Muscle layer of colon (tissue), 2 donors: ENCODE data around the gene PYGM.

Experiments
- H3K27ac ChIP-seq: one replicate; pipeline ENCODE4 v1.7.0; 2013; ENCODE audit warnings: low read depth, mild to moderate bottlenecking, low read length, moderate library complexity
- H3K27me3 ChIP-seq, 2 donors: one replicate each; pipeline ENCODE4 v1.7.0; 2013; ENCODE audit warnings: low read length in 2 of 2, mild to moderate bottlenecking in 2 of 2; ENCODE audit not compliant: insufficient read depth in 2 of 2, control insufficient read depth in 1 of 2
- H3K36me3 ChIP-seq: one replicate; pipeline ENCODE4 v1.7.0; 2013; ENCODE audit warnings: mild to moderate bottlenecking, low read length; ENCODE audit not compliant: insufficient read depth
- H3K4me1 ChIP-seq: one replicate; pipeline ENCODE4 v1.7.0; 2013; ENCODE audit warnings: mild to moderate bottlenecking, low read length; ENCODE audit not compliant: insufficient read depth
- H3K4me3 ChIP-seq, 2 donors: one replicate each; pipeline ENCODE4 v1.7.0; 2013; ENCODE audit warnings: low read length in 2 of 2, low read depth in 1 of 2, mild to moderate bottlenecking in 1 of 2, moderate library complexity in 1 of 2
- H3K9ac ChIP-seq: one replicate; pipeline ENCODE4 v1.7.0; 2013; ENCODE audit warnings: low read length
- H3K9me3 ChIP-seq: one replicate; pipeline ENCODE4 v1.7.0; 2013; ENCODE audit warnings: mild to moderate bottlenecking, low read length
- donor health status: abdominal sarcoma.
- donor health status: Adenocarcinoma of cecum.

The PYGM gene

GRCh38 chr11:64723117-64723906 lies 36.5 kb downstream of the PYGM start, which contains the start of gene NRXN2:
TSS of gene NRXN2 (minus strand) at chr11:64723197. CDS start at chr11:64713699, 9,498 bp downstream.
- H3K27me3 ChIP-seq: peaks cover 3 to 29% of the 10 kb centered on the region in 2 donors
- peak within 1 kb of the TSS; percentile 43 for H3K27ac ChIP-seq
- H3K4me3 ChIP-seq: peak within 1 kb of the TSS; percentile 63 to 78
- no peak within 1 kb of the TSS for H3K9ac ChIP-seq
- H3K9me3 ChIP-seq: no peaks in the 10 kb centered on the region
- H3K36me3 ChIP-seq: peaks cover 5% of the 10 kb centered on the region
- H3K4me1 ChIP-seq: no peaks in the 10 kb centered on the region

DNA sequence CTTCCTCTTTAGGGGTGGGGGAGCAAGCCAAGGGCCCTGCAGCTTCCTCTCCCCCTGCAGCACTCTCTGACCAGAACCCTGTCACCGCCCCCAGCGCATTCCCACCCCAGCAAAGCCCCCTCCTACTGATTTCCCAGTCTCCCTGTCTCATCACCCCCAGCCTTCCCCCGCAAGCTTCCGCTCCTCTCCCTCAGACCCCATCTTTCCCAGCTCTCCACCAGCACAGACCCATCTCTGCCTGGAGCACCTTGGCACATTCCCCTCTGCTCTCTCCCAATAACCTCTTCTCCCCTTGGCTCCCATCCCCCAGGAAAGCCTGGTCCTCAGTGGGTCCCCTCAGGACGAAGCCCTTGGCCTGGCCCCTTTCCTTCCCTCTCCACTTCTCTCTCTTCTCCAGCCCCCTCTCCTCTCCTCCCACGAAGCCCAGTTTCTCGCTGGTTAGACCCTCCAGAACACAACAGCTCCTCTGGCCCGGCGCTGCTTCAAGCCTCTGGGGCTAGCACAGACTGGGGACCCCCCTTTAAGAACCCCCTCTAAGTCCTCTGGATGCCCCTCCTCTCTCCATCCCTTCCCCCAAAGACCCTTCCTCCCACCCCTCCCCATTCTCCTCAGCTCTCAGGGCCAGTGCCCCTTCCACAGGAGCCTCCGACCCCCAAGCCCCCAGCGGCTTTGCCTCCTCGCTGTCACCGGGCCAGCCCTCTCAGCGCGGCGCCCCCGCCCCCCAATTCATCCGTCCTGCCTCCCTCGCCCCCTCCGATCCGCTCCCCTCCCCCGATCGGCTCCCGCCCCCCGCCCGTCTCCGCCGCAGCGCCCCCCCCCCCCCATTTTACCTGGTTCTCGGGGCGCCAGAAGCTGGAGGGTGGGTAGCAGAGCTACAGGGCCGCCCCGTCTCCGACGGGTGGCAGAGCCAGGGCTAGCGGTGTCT lies 37.4 kb downstream of the PYGM start:
- Histone ChIP-seq H3K4me3 (no peak overlapping the region), H3K4me1 (no peaks in the 10 kb centered on the region), H3K36me3 (no peaks in the 10 kb centered on the region), H3K9me3 (no peaks in the 10 kb centered on the region), H3K9ac (no peak overlapping the region), H3K27me3 (peaks cover 3 to 38% of the 10 kb centered on the region in 2 donors), H3K27ac (no peak overlapping the region)

- Histone ChIP-seq H3K27ac (no peak overlapping the region), H3K4me1 (no peaks in the 10 kb centered on the region), H3K27me3 (peaks cover 8 to 49% of the 10 kb centered on the region in 2 donors), H3K9me3 (no peaks in the 10 kb centered on the region), H3K36me3 (no peaks in the 10 kb centered on the region), H3K9ac (no peak overlapping the region), H3K4me3 (no peak overlapping the region)
These were observed 38.4 kb downstream of the PYGM start for GRCh38 chr11:64721359-64721699.

DNA sequence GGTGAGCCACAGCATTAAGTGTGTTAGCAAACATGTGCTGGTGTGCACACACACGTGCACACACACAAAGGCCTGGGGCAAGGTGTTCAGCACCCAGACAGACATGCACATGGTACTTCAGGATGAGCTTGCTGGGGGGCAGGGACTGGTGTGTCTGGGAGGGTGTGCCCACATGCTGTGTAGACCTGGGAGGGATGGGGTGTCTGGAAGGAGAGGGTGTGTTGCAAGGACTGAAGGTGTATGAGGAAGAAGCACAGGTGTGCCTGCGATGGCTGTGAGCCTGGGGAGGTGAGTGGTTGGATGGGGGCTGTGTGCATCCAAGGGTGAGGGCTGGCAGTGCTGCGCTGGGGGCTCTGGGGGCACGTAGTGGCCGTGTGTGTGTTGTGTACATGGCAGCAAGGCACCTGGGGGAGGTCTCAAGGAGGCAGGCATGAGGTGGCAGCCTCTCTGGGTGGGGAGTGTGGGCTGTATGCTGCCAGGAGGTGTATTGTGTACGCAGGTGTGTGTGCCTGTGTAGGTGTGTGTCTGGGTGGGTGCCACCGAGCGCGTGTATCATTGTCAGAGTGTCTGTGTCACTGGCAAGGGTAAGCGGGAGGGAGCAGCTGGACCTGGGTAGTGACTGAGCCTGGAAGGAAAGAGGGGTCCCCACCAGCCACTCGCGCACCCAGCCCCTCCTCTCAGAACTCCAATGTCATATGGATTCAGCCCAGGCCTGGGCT lies 39.0 kb downstream of the PYGM start:
- H3K9ac ChIP-seq: no peak overlapping the region
- H3K27ac ChIP-seq: no peak overlapping the region
- H3K36me3 ChIP-seq: no peaks in the 10 kb centered on the region
- peaks cover 8 to 54% of the 10 kb centered on the region in 2 donors for H3K27me3 ChIP-seq
- no peaks in the 10 kb centered on the region for H3K4me1 ChIP-seq
- no peak overlapping the region for H3K4me3 ChIP-seq
- no peaks in the 10 kb centered on the region for H3K9me3 ChIP-seq

DNA sequence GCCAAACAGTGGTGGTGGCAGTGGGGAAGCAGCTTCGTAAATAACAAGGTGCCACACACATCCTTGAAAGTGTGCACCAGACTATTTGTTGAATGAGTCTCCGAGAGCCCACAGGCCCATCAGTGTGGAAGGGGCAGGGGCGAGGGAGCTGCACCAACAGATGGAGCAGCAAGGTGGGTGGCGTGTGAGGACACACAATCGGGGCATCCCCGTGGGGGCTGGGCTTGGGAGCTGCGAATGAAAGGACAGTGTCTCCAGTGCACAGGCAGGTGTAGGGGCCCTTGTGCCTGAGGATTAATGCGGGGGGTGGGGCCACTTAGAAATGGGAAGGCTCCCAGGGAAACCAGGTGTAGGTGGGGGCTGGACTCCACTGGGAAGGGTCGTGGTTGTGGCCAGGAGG lies 39.6 kb downstream of the PYGM start:
- Histone ChIP-seq H3K4me3 (no peak overlapping the region), H3K4me1 (no peaks in the 10 kb centered on the region), H3K27ac (no peak overlapping the region), H3K36me3 (no peaks in the 10 kb centered on the region), H3K27me3 (peaks cover 11 to 60% of the 10 kb centered on the region in 2 donors), H3K9me3 (no peaks in the 10 kb centered on the region), H3K9ac (no peak overlapping the region)

- no peak overlapping the region for H3K9ac ChIP-seq
- no peak overlapping the region for H3K27ac ChIP-seq
- no peaks in the 10 kb centered on the region for H3K9me3 ChIP-seq
- H3K4me3 ChIP-seq: no peak overlapping the region
- H3K36me3 ChIP-seq: no peaks in the 10 kb centered on the region
- H3K4me1 ChIP-seq: no peaks in the 10 kb centered on the region
- peaks cover 18 to 68% of the 10 kb centered on the region in 2 donors for H3K27me3 ChIP-seq
These were observed 40.4 kb downstream of the PYGM start for GRCh38 chr11:64719406-64719805.

- Histone ChIP-seq H3K4me3 (no peak overlapping the region), H3K9ac (no peak overlapping the region), H3K27me3 (peaks cover 25 to 74% of the 10 kb centered on the region in 2 donors), H3K27ac (no peak overlapping the region), H3K9me3 (no peaks in the 10 kb centered on the region), H3K4me1 (no peaks in the 10 kb centered on the region), H3K36me3 (no peaks in the 10 kb centered on the region)
These were observed 41.0 kb downstream of the PYGM start for GRCh38 chr11:64718780-64719124.

GRCh38 chr11:64718084-64718779 lies 41.5 kb downstream of the PYGM start:
- H3K27ac ChIP-seq: no peak overlapping the region
- no peak overlapping the region for H3K4me3 ChIP-seq
- no peak overlapping the region for H3K9ac ChIP-seq
- H3K9me3 ChIP-seq: no peaks in the 10 kb centered on the region
- no peaks in the 10 kb centered on the region for H3K36me3 ChIP-seq
- H3K4me1 ChIP-seq: no peaks in the 10 kb centered on the region
- peaks cover 25 to 76% of the 10 kb centered on the region in 2 donors for H3K27me3 ChIP-seq

- H3K9ac ChIP-seq: no peak overlapping the region
- peaks cover 28 to 83% of the 10 kb centered on the region in 2 donors for H3K27me3 ChIP-seq
- H3K4me3 ChIP-seq: no peak overlapping the region
- H3K36me3 ChIP-seq: no peaks in the 10 kb centered on the region
- H3K4me1 ChIP-seq: no peaks in the 10 kb centered on the region
- H3K27ac ChIP-seq: no peak overlapping the region
- no peaks in the 10 kb centered on the region for H3K9me3 ChIP-seq
These were observed 42.6 kb downstream of the PYGM start for GRCh38 chr11:64717268-64717578.

DNA sequence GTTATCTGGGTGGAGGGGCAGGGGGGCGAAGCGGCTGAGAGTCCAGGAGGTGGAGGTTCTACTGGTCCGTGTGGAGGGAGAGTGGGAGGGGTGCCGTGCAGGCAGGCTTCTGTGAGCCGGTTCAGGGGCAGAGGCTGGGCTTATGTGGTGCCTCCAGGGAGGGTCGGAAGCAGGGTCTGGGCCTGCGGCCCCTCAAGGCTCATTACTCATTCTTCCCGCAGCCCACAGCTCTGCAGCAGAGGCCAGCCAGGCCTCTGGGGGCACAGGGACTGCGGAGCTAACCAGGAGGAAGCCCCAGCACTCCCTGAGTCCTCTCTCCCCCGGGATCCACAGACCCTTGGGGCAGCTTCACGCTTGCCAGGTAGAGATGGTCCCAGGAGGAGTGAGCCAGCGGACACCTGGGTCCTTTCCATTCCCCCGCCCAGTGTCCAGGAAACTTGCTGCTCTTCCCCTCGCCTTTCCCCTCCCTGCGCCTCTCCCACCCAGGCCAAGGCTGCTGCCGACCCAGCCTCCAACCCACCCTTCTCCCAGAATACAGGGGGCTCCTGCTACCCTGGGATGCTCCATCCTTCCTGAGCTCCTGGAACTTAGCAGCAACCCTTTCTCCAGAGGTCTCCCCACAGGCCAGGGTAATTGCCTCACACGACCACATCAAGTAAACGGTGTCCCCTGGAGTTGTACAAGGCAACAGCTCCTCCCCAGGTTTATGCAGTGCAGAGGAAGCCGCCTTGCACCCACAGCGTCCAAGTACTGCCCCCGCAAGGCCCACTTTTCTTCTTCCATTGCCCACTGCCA lies 43.1 kb downstream of the PYGM start:
- no peaks in the 10 kb centered on the region for H3K4me1 ChIP-seq
- no peak overlapping the region for H3K27ac ChIP-seq
- H3K9me3 ChIP-seq: no peaks in the 10 kb centered on the region
- H3K9ac ChIP-seq: no peak overlapping the region
- H3K4me3 ChIP-seq: no peak overlapping the region
- H3K36me3 ChIP-seq: no peaks in the 10 kb centered on the region
- peaks cover 34 to 83% of the 10 kb centered on the region in 2 donors for H3K27me3 ChIP-seq
